Measurements from ENCODE around the gene OLIG1. TPM values are rescaled to one million over a fixed set of nuclear protein-coding genes. Genes with fewer than 3 reads are reported as not detected.

OLIG1 gene
- total and polyA plus RNA-seq, 2 of the 8 experiments (the other 6 are each of a cell fraction or from before 2014, with no cell fraction given), result 0.65 to 1.2 TPM

- no peak for TF ChIP-seq GABPA (IDR thresholded peaks at IDR 0.05; ENCODE audit: borderline replicate concordance, insufficient read depth, low read length)
- no peak for TF ChIP-seq EZH2 (IDR thresholded peaks at IDR 0.05; ENCODE audit: low read depth, low read length, severe bottlenecking)
- no peak for TF ChIP-seq SP2 (IDR thresholded peaks at IDR 0.05; ENCODE audit: low read length)
- TF ChIP-seq ASH2L (IDR thresholded peaks at IDR 0.05; ENCODE audit: low read length), result no peak
- no peak for TF ChIP-seq JUND (IDR thresholded peaks at IDR 0.05; ENCODE audit: low read length)
- no peak for TF ChIP-seq NANOG (IDR thresholded peaks at IDR 0.05; ENCODE audit: insufficient read depth, low read depth, low read length, poor library complexity, severe bottlenecking)
- TF ChIP-seq CTCF (IDR thresholded peaks at IDR 0.05; ENCODE audit: control extremely low read depth in 1 of 3, insufficient read depth in 1 of 3, low read depth in 1 of 3, low read length in 3 of 3), result peak in 2 of 3 experiments; percentile 58 to 60; a peak in 3 of 4 replicates
- TF ChIP-seq SP4 (IDR thresholded peaks at IDR 0.05; ENCODE audit: low read length), result no peak
- TF ChIP-seq CREB1 (IDR thresholded peaks at IDR 0.05), result no peak
- no peak for TF ChIP-seq CBX8 (IDR thresholded peaks at IDR 0.05; ENCODE audit: borderline replicate concordance, low read depth, low read length)
- no peak for TF ChIP-seq TEAD4 (IDR thresholded peaks at IDR 0.05; ENCODE audit: low read depth, low read length)
- TF ChIP-seq TCF12 (IDR thresholded peaks at IDR 0.05; ENCODE audit: low read depth, low read length), result no peak
- no peak for TF ChIP-seq CHD1 (IDR thresholded peaks at IDR 0.05; ENCODE audit: low read depth, low read length)
- TF ChIP-seq BACH1 (IDR thresholded peaks at IDR 0.05; ENCODE audit: low read length), result no peak
- TF ChIP-seq RBBP5 (IDR thresholded peaks at IDR 0.05; ENCODE audit: borderline replicate concordance, low read depth, low read length), result no peak
- no peak for TF ChIP-seq CEBPB (IDR thresholded peaks at IDR 0.05; ENCODE audit: low read depth, low read length)
- no peak for TF ChIP-seq TBP (IDR thresholded peaks at IDR 0.05; ENCODE audit: low read depth, low read length)
- peak; percentile 95 for TF ChIP-seq E2F6 (IDR thresholded peaks at IDR 0.05)
- TF ChIP-seq BRCA1 (IDR thresholded peaks at IDR 0.05; ENCODE audit: low read depth, low read length), result no peak
- TF ChIP-seq PHF8 (conservative IDR thresholded peaks at IDR 0.05; ENCODE audit: low read depth, low read length), result no peak
- TF ChIP-seq SRF (IDR thresholded peaks at IDR 0.05; ENCODE audit: low read depth, low read length), result no peak
- TF ChIP-seq SUZ12 (IDR thresholded peaks at IDR 0.05; ENCODE audit: low read length), result no peak
- TF ChIP-seq MAX (IDR thresholded peaks at IDR 0.05), result peak; percentile 82
Measured at GRCh38 chr21:33025106-33025488, 44.8 kb upstream of the OLIG1 start (continued).

All from H1 (cell line).